Liver (tissue), 3 donors: ENCODE results near the gene CHKB.

ENCODE experiments used
- ATF3 ChIP-seq: IDR thresholded peaks from 2 replicates; pipeline ENCODE4 v1.6.1; 2016; ENCODE audit warnings: antibody characterized with exemption
- CTCF ChIP-seq: fragments of 150-350 bp; IDR thresholded peaks from 2 replicates; pipeline ENCODE4 v1.5.1; 2017; ENCODE audit warnings: improper control_type of control experiment, low read depth, low read length; ENCODE audit not compliant: missing input control
- FOXA1 ChIP-seq: IDR thresholded peaks from 2 replicates; pipeline ENCODE4 v1.6.1; 2016; ENCODE audit warnings: antibody characterized with exemption
- GABPA ChIP-seq, 2 donors: IDR thresholded peaks in 1 of 2; conservative IDR thresholded peaks in 1 of 2; 2 replicates each; pipeline ENCODE4 v1.6.1; 2016; ENCODE audit warnings: antibody characterized with exemption in 2 of 2, mild to moderate bottlenecking in 1 of 2, moderate library complexity in 1 of 2
- MAX ChIP-seq: IDR thresholded peaks from 2 replicates; pipeline ENCODE4 v1.6.1; 2016; ENCODE audit warnings: antibody characterized with exemption
- RAD21 ChIP-seq, 2 donors: IDR thresholded peaks; 2 replicates each; pipeline ENCODE4 v1.6.1; 2016; ENCODE audit warnings: antibody characterized with exemption in 2 of 2, mild to moderate bottlenecking in 2 of 2
- RXRA ChIP-seq, 2 donors: IDR thresholded peaks; 2 replicates each; pipeline ENCODE4 v1.6.1; 2017 to 2018; ENCODE audit warnings: antibody characterized with exemption in 2 of 2, mild to moderate bottlenecking in 1 of 2
- SP1 ChIP-seq: IDR thresholded peaks from 2 replicates; pipeline ENCODE4 v1.6.1; 2018; ENCODE audit warnings: antibody characterized with exemption, mild to moderate bottlenecking
- YY1 ChIP-seq: IDR thresholded peaks from 2 replicates; pipeline ENCODE4 v1.6.1; 2016; ENCODE audit warnings: antibody characterized with exemption, mild to moderate bottlenecking
- TF ChIP-seq, protein P1 (sequence below): IDR thresholded peaks from 2 replicates; pipeline ENCODE4 v1.6.1; 2016; ENCODE audit warnings: antibody characterized with exemption
- TF ChIP-seq, protein P2 (sequence below): IDR thresholded peaks from 2 replicates; pipeline ENCODE4 v1.6.1; 2016; ENCODE audit warnings: antibody characterized with exemption, mild to moderate bottlenecking
- donor health status: healthy.
- donor health status: healthy.

- TF ChIP-seq, protein P1, sequence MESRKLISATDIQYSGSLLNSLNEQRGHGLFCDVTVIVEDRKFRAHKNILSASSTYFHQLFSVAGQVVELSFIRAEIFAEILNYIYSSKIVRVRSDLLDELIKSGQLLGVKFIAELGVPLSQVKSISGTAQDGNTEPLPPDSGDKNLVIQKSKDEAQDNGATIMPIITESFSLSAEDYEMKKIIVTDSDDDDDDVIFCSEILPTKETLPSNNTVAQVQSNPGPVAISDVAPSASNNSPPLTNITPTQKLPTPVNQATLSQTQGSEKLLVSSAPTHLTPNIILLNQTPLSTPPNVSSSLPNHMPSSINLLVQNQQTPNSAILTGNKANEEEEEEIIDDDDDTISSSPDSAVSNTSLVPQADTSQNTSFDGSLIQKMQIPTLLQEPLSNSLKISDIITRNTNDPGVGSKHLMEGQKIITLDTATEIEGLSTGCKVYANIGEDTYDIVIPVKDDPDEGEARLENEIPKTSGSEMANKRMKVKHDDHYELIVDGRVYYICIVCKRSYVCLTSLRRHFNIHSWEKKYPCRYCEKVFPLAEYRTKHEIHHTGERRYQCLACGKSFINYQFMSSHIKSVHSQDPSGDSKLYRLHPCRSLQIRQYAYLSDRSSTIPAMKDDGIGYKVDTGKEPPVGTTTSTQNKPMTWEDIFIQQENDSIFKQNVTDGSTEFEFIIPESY = no peak
- TF ChIP-seq FOXA1 = no peak
- TF ChIP-seq CTCF = no peak
- no peak for TF ChIP-seq RXRA (IDR thresholded peaks at IDR 0.05)
- TF ChIP-seq ATF3 = no peak
- TF ChIP-seq SP1 = no peak
- TF ChIP-seq MAX = no peak
- no peak for TF ChIP-seq RAD21 (IDR thresholded peaks at IDR 0.05)
- TF ChIP-seq YY1 = no peak
- TF ChIP-seq, protein P2, sequence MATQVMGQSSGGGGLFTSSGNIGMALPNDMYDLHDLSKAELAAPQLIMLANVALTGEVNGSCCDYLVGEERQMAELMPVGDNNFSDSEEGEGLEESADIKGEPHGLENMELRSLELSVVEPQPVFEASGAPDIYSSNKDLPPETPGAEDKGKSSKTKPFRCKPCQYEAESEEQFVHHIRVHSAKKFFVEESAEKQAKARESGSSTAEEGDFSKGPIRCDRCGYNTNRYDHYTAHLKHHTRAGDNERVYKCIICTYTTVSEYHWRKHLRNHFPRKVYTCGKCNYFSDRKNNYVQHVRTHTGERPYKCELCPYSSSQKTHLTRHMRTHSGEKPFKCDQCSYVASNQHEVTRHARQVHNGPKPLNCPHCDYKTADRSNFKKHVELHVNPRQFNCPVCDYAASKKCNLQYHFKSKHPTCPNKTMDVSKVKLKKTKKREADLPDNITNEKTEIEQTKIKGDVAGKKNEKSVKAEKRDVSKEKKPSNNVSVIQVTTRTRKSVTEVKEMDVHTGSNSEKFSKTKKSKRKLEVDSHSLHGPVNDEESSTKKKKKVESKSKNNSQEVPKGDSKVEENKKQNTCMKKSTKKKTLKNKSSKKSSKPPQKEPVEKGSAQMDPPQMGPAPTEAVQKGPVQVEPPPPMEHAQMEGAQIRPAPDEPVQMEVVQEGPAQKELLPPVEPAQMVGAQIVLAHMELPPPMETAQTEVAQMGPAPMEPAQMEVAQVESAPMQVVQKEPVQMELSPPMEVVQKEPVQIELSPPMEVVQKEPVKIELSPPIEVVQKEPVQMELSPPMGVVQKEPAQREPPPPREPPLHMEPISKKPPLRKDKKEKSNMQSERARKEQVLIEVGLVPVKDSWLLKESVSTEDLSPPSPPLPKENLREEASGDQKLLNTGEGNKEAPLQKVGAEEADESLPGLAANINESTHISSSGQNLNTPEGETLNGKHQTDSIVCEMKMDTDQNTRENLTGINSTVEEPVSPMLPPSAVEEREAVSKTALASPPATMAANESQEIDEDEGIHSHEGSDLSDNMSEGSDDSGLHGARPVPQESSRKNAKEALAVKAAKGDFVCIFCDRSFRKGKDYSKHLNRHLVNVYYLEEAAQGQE = no peak
- no peak for TF ChIP-seq GABPA (IDR thresholded peaks at IDR 0.05 in 1 of 2, conservative IDR thresholded peaks at IDR 0.05 in 1 of 2)
Observed at GRCh38 chr22:50624347-50625130, 41.9 kb upstream of the CHKB start.
